ENCODE measurements around the gene ENPP7.

ENPP7 gene

DNA sequence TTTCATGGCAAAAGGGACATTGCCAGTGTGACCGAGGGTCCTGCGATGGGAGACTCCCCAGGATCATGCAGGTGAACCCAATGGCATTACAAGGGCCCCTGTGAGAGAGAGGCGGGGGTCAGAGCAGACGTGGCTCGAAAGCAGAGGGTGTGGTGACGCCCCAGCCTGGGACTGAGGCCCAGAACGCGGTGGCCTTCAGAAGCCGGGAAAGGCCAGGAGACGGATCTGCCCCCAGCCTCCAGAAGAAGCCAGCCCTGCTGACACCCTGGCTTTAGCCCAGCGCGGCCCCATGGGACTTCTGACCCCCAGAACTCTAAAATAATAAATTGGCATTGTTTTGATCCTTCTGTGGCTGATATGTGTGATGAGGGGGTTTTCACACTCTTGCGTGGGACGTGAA, 17.4 kb upstream of the ENPP7 start:
- no peak for DNase-seq (ENCODE audit: low read depth)
- TF ChIP-seq, protein P1, sequence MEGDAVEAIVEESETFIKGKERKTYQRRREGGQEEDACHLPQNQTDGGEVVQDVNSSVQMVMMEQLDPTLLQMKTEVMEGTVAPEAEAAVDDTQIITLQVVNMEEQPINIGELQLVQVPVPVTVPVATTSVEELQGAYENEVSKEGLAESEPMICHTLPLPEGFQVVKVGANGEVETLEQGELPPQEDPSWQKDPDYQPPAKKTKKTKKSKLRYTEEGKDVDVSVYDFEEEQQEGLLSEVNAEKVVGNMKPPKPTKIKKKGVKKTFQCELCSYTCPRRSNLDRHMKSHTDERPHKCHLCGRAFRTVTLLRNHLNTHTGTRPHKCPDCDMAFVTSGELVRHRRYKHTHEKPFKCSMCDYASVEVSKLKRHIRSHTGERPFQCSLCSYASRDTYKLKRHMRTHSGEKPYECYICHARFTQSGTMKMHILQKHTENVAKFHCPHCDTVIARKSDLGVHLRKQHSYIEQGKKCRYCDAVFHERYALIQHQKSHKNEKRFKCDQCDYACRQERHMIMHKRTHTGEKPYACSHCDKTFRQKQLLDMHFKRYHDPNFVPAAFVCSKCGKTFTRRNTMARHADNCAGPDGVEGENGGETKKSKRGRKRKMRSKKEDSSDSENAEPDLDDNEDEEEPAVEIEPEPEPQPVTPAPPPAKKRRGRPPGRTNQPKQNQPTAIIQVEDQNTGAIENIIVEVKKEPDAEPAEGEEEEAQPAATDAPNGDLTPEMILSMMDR (IDR thresholded peaks at IDR 0.05; ENCODE audit: insufficient read depth, low read depth, low read length, missing control alignments): no peak
- H3K4me3 ChIP-seq (ENCODE audit: low read length): no peak overlapping the region

DNA sequence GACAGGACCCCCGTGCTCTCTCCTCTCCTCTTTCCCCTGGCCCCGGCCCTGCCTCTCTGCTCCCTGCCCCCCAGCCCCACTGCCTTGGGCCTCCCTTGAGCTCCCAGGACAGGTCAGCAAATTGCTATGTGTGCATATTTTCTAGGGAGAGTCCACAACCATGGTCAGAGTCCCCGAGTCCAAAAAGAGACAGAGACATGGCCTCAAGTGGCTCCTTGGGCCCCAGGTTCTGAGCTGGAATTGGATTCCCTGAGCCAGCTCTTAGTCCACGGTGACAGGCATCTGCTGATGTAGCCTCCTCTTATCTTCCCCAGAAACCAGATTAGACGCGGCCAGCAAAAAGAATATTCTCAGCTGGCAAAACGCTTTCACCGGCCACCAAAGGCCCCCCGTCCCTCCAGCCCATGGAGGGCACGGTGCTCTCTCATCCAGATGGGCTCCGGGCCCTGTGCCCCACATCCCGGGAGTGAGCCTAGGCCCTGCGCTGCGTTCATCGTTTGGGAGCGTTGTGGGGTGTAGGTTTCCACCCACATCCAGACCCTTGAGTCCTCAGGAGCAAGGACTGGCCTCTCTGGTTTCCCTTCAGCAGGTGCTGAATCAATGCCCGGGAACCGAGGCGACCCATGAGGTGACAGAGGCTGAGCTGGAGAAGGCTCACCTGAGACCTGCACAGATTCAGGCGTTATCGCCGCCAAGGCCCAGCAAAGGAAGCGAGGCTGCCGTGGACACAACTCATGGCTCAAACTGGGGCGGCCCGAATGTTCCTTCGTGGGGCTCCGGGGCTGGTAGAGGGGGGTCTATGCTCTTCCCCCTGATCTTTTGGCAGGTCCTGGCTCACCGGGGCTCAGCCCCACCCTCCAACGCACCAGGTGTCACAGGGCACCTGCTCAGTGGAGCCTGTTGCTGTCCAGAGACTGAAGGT, 16.3 kb upstream of the ENPP7 start:
- TF ChIP-seq, protein P1 (IDR thresholded peaks at IDR 0.05; ENCODE audit: insufficient read depth, low read depth, low read length, missing control alignments): no peak
- H3K4me3 ChIP-seq (ENCODE audit: low read length): no peak overlapping the region

DNA sequence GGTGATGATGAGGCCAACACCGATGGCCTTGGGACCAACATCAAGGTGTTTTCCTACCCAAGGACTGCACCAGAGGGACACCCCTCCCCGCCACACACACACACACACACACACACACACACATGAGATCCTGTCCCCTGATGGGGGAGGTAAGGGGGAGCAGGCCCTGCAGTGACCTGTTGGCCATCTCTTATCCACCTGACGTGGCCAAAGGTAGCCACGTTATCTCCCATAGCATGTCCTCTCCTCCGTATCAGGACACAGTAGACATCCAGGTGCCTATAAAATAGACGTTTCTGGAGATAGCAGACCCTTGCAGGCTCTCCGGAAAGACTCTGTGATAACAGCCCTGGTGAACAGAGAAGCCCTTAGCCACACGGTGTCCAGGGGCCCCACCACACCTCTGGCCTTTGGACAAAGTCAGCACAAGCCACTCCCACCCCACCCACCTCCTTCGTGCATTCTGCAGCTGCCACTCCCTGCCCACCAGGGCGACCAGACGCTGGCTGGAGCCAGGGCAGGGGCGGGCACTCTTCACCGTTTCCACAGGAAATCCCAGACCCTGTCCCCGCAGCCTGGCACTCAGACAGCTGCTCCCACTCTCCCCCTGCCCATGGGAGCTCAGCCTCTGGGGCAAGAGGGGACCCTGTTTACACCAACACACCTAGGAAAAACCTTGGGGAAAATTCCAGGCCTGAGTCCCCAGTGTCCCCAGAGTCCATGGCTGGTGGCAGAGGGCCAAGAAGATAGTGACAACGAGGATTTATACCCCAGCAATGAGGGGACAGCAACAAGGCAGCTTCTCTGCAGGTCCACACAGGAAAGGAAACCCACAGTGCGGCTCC, 15.4 kb upstream of the ENPP7 start:
- no peak for DNase-seq (ENCODE audit: low read depth)
- H3K4me3 ChIP-seq (ENCODE audit: low read length): no peak overlapping the region
- TF ChIP-seq, protein P1 (IDR thresholded peaks at IDR 0.05; ENCODE audit: insufficient read depth, low read depth, low read length, missing control alignments): no peak

More for the DNA sequence above, 16.3 kb upstream of the ENPP7 start:
- DNase-seq (ENCODE audit: low read depth): no peak

DNA sequence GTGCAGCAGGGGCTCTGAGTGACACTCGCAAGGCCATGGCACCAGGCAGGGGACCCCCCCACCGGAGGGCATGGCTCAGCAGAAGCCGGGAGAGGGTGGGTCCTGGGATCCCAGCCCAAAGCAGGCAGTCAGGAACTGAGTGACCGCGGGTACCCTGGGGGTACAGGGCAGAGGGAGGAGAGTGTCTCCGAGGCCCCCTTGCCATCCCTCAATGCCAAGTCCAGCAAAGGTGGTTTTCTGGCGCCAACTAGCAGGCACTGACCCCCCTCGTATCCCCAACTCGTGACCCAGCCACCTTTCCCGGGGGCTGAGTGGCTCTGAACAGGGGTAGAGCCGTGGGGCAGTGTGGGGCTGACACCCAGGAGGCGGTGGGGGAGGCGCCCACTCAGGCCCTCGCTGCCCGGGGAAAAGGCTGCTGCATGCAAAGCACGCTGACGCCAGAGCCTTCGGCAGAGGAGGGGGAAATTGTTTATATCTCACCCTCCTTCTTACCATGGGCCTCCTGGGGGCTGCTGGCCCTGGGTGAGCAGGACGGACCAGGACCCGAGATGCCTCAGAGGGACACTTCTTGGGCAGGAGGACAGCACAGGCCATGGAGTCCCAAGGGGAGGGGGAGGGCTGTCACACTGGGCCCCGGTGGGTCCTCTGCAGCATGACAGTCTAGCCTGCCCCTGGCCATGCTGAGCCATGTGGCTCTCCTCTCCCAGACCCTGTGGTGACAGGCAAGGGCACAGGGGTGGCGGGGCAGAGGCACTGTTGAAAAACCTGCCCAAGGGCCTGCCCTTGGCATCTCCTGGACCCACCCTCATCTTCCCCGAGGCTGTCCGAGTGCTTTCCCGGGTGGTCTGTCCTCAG, 14.6 kb upstream of the ENPP7 start:
- H3K4me3 ChIP-seq (ENCODE audit: low read length): no peak overlapping the region
- no peak for DNase-seq (ENCODE audit: low read depth)
- TF ChIP-seq, protein P1 (IDR thresholded peaks at IDR 0.05; ENCODE audit: insufficient read depth, low read depth, low read length, missing control alignments): no peak

DNA sequence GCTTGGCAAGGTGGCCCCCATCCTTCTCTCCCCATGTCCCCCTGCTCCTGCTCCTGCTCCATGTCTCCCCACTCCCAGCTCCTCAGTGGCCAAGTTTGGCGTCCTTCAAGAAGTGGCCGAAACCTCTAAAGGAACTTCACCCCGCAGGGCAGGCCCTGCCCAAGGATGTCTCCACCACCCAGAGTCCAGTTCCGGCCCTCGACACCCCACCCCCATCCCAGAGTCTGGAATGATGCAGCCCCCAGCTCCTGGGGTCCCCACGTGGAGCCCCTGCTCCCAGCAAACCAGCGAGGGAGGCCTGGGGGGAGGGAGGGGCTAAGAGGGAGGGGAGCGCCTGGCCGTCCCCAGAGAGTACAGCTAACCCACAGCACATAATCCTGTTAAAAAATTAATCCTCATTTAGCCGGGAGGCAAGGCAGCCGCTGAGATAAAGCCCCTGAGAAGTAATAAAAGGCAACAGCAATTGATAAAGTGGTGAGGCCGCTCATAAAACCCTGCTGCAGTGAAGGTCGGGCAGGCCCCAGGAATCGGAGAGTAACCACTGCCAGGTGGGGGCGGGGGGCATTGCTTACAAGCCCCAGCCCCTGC, 9.9 kb upstream of the ENPP7 start:
- TF ChIP-seq, protein P1 (IDR thresholded peaks at IDR 0.05; ENCODE audit: insufficient read depth, low read depth, low read length, missing control alignments): no peak
- DNase-seq (ENCODE audit: low read depth): no peak

More for the DNA sequence above, 9.9 kb upstream of the ENPP7 start:
- H3K4me3 ChIP-seq (ENCODE audit: low read length): no peak overlapping the region

Measured in epithelial cell of esophagus (primary cell).